Epithelial cell of prostate (primary cell): ENCODE results near the gene RASAL2.
"Not testable (repeated sequence)": the region's sequence is repeated elsewhere in the genome, so short reads cannot be mapped to it uniquely, and the experiment has no call there.

Experiments used
- DNase-seq: peaks from one replicate; pipeline ENCODE4 v3.0.0-alpha.2; 2011; ENCODE audit warnings: low read depth, low spot score
- H3K27ac ChIP-seq: fragments of 450-650 bp; 2 replicates; pipeline ENCODE4 v1.5.1; 2017; ENCODE audit warnings: mild to moderate bottlenecking

RASAL2 gene

DNA sequence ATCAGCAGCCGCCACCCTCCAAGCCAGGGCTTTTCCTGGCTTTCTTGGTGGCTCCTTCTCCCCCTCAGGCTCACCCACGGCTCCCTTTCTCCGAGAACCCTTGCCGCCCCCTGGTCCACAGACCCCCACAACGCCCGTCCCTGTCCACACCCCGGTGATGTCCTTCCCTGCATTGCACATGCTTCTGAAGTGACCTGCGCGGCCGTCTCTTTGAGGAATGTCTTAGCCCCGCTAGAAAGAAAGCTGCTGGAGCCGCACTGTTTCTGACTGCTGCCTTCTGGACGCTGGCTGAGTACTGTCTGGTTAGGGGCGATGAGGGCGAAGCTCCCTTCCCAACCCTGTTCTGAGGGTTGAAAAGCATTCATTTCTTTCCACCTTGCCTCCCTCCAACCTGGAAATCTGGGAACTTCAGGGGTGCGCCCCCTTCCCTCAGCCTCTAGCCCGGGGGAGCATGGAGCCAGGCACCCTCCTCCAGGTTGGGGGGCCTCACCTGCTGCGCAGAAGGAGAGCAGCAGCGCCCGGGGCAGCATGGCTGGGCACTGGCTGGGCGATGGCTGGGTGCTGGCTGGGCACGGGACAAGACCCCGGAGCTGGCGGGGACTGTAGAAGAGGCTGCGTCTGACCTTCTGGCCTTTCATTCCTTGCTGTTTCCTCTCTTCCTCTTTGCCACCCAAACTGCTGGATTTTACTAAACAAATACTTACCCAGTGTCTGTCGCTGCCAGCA is 402.7 kb downstream of the RASAL2 start, which contains the start of gene CLEC20A:
Gene CLEC20A (minus strand): TSS at position 555 of the 726 bp plus-strand sequence. CDS start 25 bp downstream, at position 530.
- no peak within 1 kb of the TSS for H3K27ac ChIP-seq
- DNase-seq = no peak

DNA sequence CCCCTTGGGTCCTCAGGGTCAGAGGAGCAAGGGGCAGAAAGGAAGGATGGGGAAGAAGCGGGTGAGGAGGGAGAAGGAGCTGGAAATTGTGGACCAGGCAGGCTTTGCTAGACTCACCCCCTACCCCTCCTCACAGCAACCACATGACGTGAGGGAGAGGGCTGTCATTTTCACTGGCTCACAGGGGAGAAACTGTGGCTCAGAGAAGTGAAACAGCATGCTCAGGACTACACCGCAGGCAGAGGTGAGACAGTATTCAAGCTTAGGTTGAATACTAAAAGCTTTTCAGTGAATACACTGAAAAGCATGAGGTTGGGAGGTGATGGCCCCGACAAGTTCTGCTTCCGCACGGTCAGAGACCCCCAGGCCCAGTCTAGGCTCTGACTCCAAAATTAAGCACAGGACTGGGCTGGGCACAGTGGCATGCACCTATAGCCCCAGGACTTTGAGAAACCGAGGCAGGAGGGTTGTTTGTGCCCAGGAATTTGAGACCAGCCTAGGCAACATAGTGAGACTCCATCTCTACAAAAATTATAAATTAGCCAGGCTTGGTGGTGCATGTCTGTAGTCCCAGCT is 404.1 kb downstream of the RASAL2 start:
- DNase-seq = no peak
- H3K27ac ChIP-seq = no peak overlapping the region

DNA sequence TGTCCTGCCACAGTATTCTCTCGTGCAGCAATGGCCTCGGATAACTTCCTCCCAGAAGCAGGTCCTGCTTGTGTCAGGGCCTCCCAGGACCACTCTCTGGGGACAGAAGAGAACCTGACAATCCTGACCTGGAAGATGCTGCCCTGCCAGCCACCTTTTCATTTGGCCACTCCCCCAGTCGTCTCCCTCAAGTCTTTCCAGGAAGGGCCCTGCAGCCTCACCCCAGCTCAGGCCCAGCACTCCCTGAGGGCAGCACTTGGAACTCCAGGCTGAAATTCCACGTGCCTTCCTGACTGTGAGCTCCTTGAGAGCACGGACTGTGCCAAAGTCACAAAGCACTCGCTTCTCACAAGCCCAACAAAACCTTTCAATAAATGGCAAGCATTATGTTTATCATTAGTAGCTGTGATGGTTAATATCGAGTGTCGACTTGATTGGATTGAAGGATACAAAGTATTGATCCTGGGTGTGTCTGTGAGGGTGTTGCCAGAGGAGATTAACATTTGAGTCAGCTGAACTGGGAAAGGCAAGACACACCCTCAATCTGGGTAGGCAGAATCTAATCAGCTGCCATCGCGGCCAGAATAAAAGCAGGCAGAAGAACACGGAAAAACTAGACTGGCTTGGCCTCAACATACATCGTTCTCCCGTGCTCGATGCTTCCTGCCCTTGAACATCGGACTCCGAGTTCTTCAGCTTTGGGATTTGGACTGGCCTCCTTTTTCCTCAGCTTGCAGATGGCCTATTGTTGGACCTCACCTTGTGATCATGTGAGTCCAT is 405.2 kb downstream of the RASAL2 start:
- no peak overlapping the region for H3K27ac ChIP-seq
- DNase-seq = no peak

DNA sequence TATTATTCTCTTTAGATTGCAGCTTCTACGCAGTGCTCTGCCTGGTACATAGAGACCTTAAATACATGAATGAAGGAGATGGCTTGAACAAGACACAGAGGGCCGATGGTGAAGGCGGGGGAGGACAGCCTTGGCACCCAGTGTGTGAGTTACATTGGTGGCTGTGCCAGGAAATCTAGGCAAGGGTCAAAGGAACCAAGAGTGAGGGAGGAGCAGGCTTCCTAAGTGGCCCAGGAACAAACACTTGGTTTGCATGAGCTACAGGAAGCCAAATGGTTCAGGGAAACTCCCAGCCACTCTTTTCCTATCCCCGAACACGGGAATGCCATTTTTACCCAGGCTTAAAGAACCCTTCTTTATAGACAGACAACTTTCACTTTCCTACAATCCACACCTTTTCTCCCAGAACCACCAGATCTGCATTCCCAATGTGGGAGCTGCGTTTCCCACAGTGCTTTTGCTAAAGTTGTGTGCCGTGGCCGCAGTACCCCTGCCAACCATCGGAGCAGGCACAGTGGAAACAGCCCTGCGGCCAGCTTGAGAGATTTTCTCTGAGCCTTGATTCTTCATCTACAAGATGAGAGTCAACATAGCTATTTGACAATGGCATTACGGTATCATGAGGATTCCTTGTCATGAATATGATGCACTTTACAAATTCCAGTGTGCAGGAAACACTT is 406.3 kb downstream of the RASAL2 start:
- no peak for DNase-seq
- H3K27ac ChIP-seq = no peak overlapping the region

DNA sequence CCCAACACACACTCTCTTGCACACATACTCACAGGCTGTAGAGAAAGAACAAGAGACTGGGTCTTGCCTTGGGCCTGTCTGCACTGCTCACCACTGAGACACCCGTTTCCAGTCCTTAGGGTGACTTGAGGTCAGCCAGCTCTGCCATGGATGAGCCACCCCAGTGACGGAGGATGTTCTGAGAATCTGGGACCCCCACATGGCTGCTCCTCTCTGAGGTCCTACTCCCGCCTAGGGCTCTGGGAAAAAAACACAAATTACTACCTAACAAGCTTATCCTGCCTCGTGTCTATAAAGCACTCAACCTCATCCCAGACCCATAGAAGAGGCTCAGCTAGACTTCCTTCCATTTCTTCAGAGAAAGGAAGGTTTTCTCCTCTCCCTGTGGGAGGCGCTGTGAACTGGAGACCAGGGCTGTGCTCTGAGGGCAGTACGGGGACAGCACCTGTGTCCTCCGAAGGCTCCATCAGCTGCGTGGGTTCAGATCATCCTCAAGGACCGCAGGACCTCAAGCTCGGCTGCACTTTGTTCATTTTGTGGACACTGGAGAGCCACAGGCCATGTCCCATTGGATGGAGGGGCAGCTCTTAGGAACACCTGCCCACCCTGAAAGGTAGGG is 407.1 kb downstream of the RASAL2 start:
- no peak for DNase-seq
- H3K27ac ChIP-seq = no peak overlapping the region

DNA sequence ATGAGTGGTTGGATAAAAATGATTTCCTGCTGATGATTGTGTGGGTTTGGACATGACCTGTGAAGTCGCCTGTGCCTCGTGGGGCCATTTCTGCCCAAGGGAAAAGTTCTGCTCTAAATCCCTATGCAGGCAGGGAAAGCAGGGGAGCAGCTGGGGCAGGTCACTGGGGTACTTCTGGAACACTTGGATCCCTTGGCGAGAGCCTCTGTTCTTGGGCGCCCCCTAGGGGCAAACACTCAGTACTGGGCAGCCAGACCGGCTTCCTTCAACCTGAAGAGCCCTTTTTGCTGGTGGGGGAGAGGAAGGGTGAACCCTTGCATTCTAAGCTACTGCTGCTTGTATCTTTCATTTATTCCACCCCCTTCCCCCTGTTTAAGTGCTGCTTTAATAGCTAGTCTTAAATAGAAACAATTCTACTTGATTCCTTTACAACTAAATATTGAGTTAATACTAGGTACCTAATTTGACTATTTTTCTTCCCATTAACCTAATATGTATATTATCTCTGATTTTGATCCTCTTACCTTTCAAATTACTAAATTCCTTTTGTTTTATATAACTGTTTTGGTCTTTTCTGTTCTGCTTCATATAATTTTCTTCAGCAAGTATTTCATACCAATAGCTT is 407.9 kb downstream of the RASAL2 start:
- no peak for DNase-seq
- H3K27ac ChIP-seq = no peak overlapping the region

DNA sequence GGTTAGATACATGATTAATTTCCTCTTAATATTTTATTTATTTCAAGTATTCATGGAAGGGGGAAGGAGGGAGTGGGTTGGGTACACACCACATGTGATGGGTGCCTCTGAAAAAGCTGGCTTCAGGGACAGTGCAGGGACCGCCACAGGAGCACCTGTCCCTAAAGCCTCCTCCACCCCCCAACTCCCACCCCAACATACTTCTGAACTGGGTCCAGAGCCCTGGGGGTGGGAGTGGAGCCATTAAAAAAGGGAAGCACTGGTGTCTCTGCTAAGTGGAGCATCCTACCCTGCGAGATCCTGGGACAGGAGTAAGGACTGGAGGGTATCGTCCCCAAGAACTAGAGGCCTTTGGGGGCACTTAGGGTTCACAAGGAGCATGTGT is 408.4 kb downstream of the RASAL2 start:
- no peak overlapping the region for H3K27ac ChIP-seq
- no peak for DNase-seq

DNA sequence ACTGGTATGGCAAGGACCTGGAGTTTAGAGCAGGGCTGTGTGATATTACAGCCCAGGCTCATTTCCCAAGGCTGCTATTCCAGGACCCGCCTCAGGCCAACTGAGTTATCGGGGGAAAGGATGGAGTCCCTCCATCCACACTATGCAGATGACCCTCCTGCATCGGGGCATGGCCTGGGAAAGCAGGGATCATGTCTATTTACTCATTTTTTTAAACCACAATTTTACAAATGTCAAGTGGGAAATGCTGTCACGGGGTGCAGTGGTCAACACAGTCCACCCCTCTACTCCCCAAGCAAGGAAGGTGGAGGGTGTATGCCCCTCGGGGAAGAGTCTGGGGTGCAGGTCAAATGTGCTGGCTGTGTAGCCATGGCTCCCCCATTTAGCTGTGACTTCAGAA is 409.0 kb downstream of the RASAL2 start:
- no peak for DNase-seq
- H3K27ac ChIP-seq = no peak overlapping the region

DNA sequence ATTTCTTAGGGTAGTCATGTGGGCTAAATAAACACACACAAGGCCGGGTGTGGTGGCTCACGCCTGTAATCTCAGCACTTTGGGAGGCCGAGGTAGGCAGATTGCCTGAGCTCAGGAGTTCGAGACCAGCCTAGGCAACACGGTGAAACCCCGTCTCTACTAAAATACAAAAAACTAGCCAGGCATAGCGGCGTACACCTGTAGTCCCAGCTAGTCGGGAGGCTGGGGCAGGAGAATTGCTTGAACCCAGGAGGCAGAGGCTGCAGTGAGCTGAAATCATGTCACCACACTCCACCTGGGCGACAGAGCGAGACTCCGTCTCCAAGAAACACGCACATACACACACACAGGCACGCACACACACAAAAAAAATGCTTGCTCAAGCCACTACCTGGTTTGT is 409.4 kb downstream of the RASAL2 start:
- not testable (repeated sequence) for H3K27ac ChIP-seq, DNase-seq

DNA sequence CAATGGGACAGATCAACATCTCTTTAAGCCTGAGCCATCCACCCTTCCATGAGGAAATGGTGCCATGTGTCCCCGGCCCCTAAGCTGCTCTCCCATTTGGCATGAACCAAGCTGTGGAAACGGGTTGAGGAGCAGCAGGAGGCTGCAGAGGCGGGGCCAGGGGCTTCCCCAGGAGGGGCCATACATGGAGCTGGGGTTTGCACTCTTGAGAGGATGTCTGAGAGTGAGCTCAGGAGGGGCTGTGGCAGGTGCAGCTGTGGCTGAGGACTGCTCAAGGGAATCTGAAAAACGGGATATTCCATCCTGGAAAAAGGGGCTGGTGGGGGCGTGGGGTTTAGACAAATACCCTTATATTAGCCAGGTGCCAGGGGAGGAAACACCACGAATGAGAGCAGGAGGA is 409.9 kb downstream of the RASAL2 start:
- no peak overlapping the region for H3K27ac ChIP-seq
- no peak for DNase-seq

DNA sequence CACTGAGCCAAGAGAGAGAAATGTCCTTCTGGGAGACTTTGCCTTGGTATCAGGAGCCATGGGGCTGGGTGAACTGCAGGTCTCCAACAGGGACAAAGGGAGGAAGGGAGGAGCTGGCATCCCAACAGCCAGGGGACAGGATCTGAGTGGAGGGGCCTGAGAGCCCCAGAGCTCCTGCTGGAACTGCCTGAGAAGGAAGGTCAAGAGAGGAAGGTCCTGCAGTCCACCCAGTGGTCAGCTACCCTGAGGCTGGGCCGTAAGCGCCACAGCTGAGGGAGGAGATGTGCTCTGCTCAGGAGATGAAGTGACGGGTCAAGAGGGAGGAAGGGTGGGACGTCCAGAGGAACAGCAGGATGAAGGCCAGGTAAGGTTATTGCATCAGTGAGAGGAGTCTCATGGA is 410.4 kb downstream of the RASAL2 start:
- no peak for DNase-seq
- H3K27ac ChIP-seq = no peak overlapping the region

DNA sequence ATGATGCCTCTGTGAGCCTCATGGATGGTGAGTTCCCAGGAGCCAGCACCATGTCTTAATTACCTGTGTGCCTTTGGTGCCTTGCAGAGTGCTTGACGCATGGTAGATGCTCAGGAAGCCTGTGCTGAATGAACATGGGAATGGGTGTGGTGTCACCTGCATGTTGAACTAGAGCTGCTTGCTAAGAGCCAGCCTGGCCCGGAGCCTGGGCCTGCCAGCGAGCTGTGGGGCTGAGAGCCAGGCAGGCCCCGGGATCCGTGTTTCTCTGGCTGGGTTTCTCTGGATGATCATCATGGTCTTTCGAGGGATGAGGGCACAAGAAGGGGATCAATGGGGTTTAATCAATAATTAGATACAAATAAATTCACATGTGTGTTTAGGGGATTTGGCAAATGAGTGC is 412.3 kb downstream of the RASAL2 start:
- H3K27ac ChIP-seq = no peak overlapping the region
- no peak for DNase-seq

DNA sequence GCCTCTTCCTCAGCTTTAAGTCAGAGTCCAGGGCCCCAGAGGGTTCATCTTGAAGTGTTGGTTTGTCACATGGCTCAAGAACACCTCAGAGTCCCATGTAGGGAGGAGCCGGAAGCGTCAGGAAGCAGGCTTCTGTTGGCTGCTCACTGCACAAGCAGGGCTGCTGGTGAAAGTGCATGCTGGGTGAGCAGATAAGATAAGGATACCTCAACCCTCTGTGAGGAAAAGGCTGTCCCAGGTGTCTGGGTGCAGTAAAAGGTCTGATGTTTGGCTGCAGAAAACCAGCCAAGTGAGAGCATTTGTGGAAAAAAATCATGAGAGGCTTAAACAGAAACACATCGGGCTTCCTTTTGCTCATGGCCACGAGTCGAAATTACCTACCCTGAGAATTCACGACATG is 412.8 kb downstream of the RASAL2 start:
- no peak overlapping the region for H3K27ac ChIP-seq
- DNase-seq = no peak

DNA sequence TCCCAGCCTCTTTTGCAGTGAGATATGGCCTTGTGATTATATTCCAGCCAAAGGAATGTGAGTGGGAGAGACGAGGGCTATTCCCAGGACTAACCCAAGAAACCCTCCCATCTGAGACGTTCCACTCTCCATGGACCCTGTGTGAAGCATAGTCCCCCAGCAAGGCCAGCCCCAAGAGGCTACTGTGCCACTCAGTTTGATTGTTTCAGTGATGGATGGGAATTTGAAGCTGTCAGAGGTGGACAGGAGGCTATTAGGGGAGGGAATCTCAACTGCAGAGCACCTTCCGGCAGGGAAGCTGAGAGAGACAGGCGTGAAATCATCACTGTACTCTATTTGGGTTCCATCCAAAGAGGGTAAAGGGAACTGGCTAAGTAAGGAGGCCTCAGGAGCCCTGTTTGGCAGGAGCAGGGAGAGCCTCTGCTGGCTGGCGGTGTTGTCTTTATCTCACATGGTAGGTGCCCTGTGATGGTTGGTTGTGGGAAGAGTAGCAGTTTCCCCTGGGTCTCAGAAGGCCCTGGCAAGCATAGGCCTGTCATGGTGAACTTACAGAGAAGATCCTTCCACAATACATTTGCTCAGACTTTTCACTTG is 415.6 kb downstream of the RASAL2 start:
- no peak overlapping the region for H3K27ac ChIP-seq
- no peak for DNase-seq

DNA sequence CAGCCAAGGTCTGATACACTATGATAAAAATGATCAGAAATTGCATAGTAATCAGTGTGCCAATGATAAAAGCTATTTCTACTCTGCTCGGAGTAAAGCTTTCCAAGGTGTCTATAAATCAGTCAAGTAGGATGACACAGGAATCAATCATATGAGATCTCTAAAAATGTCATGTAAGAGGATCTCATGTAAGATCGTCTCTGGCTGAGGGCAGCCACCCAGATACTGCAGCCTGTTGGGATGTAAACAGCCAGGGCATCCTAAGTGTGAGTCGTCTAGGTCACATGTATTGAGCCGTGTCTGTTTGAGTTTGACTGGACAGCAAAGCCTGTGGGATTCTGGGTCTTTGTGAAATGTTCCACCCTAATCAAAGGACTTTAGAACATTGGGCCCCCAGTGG is 416.3 kb downstream of the RASAL2 start:
- no peak overlapping the region for H3K27ac ChIP-seq
- DNase-seq = no peak

DNA sequence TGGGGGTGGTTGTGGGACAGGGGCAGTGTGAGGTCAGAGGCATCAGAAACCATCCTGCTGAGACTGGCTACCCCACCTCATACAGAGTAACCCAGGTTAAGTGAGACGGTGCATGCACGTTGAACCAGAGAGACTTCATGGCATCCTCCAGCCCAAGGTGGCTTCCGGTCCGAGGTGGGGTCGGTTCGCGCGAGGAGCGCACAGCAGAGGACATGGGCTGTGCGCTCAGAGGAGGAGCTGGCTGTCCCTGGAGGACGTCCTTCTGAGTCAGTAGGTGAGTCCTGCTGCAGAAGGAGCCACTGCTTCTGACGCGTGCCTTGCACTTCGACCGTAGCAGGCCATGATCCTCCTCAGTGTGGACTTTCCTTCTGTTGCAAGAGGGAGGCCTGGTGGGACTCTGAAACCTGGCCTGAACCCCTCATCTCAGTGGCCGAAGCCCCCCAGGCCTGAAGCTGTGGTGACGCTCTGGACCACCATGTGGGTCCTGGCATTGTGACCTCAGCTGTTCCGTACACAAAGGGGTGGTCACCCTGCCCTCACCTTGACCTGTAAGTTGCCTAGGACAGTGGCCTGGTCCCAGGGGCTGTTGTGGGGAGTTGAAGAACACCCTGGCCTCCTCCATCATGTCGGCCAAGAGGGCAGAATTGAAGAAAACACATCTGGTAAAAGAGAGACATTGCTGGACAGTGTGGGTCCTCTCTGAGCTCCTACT is 418.8 kb downstream of the RASAL2 start, which contains the start of gene TEX35:
Gene TEX35 (plus strand): TSS at position 544 of the 712 bp plus-strand sequence. CDS start 80 bp downstream, at position 624.
- no peak for DNase-seq
- no peak within 1 kb of the TSS for H3K27ac ChIP-seq

DNA sequence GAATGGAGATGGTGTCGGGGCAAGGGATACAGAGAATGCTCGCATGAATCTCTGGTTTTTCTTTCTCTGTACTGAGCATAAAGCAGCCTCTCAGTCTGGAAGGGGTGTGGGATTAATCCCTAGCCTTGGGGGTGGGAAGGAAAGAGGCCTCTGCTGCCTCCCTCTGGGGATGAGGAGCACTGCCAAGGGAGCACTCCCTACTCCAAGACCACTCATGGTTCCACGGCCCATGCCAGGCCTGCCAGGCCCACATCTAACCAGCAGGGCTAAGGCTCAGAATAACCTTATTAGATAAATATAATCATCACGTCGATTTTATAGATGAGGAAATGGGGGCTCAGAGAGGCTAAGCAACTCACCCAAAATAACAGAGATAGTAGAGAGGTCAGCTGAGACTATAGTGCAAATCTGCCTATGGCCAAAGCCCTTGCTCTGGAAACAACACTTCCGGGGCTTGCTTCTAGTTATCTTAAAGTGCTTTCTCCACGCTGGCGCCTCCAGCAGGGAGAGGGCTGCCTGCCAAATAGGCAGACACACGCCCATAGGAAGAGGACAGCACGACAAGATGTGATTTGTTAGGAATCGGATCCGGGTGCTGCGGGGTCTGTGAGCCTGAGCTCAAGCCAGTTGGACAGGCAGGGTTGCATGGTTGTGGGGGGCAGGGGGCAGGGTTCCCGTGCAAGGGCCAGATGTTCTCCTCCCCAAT is 419.5 kb downstream of the RASAL2 start:
- H3K27ac ChIP-seq = no peak overlapping the region
- no peak for DNase-seq

DNA sequence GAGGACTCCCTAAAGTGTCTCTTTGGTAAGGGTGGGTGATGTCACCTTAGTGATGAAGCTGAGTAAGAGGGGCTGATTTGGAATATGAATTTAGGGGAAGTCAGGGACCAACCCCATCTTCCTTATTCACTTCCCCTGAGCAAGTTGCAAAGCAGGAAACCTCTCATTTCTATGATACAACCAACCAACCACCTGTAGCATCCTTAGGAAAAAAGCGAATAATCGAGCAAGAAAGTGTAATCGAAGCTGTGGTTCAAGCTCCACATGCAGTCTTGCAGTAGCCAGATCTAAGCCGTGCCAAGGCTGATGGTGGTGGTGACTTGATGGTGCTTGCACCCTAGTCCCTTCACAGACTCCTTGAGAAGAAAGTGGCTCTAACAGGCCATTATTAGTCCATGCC is 422.2 kb downstream of the RASAL2 start:
- no peak overlapping the region for H3K27ac ChIP-seq
- DNase-seq = no peak
